Sigmoid colon (tissue), 4 donors: Measurements from ENCODE around the gene SLC37A3.

Experiments used
- EP300 ChIP-seq, 4 donors: sonication (generic); formaldehyde crosslinking; IDR thresholded peaks; one replicate each; pipeline ENCODE4 v1.6.1; 2017; ENCODE audit warnings: antibody characterized with exemption in 4 of 4
- POLR2A ChIP-seq, 2 donors: fragments of 450-650 bp; IDR thresholded peaks; one replicate each; pipeline ENCODE4 v1.6.1; 2016; ENCODE audit warnings: antibody characterized with exemption in 2 of 2, mild to moderate bottlenecking in 2 of 2, moderate library complexity in 2 of 2
- POLR2AphosphoS5 ChIP-seq, 4 donors: sonication (generic); formaldehyde crosslinking; IDR thresholded peaks; one replicate each; pipeline ENCODE4 v1.6.1; 2017; ENCODE audit warnings: antibody characterized with exemption in 4 of 4
- TF ChIP-seq, protein P1 (sequence below), 4 experiments: fragments of 450-650 bp in 3 of 4; fragments of 200-600 bp in 1 of 4; IDR thresholded peaks; one replicate each; pipeline ENCODE4 v1.5.1; 2016 to 2019; ENCODE audit warnings: antibody characterized with exemption in 4 of 4, mild to moderate bottlenecking in 3 of 4, moderate library complexity in 2 of 4

DNA sequence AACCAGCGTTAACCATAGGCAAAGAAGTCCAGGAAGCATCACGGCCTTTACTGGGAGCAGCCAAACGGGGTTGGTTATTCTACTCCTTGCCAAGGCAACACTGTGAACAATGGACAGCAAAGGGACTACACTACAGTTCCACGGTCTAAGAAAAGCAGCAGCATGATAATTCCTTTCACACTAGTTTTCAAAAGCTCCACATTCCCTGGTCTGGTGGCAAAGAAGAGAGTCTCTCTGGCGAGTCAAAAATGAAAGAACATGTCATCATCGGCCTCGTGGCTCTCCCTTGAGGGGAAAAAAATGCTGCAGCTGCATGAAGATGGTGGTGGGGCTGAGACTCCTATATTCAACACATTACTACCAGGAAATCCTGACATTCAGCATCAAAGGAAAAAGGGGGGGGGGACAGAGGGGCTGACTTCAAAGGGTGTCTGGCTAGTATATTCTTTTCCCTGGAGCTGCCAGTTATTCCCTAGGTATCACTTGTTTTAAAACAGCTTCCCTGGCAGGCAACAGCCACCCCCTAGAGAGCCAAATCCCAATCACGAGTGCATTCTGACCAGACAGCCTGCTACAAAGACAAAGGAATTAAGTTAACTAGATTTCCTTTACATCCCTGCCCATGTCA, 49.1 kb downstream of the SLC37A3 start:
- TF ChIP-seq, protein P1, sequence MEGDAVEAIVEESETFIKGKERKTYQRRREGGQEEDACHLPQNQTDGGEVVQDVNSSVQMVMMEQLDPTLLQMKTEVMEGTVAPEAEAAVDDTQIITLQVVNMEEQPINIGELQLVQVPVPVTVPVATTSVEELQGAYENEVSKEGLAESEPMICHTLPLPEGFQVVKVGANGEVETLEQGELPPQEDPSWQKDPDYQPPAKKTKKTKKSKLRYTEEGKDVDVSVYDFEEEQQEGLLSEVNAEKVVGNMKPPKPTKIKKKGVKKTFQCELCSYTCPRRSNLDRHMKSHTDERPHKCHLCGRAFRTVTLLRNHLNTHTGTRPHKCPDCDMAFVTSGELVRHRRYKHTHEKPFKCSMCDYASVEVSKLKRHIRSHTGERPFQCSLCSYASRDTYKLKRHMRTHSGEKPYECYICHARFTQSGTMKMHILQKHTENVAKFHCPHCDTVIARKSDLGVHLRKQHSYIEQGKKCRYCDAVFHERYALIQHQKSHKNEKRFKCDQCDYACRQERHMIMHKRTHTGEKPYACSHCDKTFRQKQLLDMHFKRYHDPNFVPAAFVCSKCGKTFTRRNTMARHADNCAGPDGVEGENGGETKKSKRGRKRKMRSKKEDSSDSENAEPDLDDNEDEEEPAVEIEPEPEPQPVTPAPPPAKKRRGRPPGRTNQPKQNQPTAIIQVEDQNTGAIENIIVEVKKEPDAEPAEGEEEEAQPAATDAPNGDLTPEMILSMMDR (IDR thresholded peaks at IDR 0.05): no peak
- TF ChIP-seq POLR2A (IDR thresholded peaks at IDR 0.05) (no peak), POLR2AphosphoS5 (IDR thresholded peaks at IDR 0.05) (no peak), EP300 (IDR thresholded peaks at IDR 0.05) (no peak)
